NOMO-1 (cell line): ENCODE data around the gene BEAN1.

Source experiments
- DNase-seq, 2 experiments: peaks; one replicate each; lab custom pipeline; 2025; ENCODE audit not compliant: unreplicated experiment in 2 of 2; lab: John Stamatoyannopoulos, UW

The BEAN1 gene, protein sequence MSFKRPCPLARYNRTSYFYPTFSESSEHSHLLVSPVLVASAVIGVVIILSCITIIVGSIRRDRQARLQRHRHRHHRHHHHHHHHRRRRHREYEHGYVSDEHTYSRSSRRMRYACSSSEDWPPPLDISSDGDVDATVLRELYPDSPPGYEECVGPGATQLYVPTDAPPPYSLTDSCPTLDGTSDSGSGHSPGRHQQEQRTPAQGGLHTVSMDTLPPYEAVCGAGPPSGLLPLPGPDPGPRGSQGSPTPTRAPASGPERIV

DNA sequence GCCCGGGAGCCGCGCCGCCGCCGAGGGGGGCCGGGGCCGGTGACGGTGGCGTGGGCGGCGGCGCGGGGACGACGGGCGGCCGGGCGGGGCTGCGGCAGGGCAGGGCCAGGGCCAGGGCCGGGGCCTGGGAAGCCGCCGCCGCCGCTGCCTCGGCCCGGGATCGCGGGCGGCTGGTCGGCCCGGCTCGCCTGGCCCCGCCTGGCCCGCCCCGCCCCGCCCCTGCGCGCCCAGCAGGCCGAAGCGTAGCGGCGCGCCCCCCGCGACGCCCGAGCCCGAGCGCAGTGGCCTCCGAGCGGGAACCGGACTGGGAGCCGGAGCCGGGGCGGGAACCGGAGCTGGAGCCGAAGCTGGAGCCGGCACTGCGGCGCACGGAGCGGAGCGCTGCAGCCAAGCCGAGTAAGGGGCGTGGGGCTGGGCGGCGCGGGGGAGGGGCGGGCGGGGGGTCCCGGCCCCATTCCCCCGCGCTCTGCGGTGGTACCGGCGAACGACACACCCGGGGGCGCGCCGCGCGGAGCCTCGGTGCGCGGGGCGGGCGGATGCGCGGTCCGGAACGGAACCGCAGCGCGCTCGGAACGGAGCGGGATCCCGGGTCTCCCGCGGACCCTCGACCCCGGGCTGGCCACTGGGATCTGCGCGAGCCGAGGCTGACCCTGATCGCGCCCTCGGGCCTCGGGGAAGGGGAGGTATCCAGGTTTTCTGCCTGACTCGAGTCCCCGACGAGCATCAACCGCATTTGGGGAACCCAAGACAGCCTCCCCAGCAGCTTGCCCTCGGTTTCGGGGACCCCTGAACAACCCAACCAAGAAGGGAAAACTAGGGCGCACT is at the start of gene BEAN1:
TSS of gene BEAN1 (plus strand) at position 260 of the 825 bp plus-strand sequence. CDS start 10,382 bp downstream, outside the sequence.
- DNase-seq, result no peak

DNA sequence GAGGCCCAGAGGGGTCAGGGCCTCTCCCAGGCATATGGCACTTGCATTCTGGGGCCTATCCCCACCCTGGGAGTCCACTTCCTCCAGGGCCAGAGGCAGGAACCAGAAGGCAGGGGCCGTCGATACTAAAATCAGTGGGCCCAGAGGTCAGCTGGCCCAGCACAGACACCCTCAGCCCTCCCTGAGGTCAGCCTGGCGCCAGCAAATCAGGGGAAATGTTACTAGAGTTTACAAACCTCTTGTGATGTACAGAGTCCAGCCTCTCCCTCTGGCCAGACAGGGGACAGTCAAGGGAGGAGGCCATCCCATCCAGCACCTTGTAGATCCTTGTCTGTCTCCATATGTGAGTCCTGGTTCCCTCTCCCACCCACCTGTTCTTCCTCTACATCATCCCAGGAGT is 49.8 kb upstream of the BEAN1 start:
- DNase-seq, result no peak

DNA sequence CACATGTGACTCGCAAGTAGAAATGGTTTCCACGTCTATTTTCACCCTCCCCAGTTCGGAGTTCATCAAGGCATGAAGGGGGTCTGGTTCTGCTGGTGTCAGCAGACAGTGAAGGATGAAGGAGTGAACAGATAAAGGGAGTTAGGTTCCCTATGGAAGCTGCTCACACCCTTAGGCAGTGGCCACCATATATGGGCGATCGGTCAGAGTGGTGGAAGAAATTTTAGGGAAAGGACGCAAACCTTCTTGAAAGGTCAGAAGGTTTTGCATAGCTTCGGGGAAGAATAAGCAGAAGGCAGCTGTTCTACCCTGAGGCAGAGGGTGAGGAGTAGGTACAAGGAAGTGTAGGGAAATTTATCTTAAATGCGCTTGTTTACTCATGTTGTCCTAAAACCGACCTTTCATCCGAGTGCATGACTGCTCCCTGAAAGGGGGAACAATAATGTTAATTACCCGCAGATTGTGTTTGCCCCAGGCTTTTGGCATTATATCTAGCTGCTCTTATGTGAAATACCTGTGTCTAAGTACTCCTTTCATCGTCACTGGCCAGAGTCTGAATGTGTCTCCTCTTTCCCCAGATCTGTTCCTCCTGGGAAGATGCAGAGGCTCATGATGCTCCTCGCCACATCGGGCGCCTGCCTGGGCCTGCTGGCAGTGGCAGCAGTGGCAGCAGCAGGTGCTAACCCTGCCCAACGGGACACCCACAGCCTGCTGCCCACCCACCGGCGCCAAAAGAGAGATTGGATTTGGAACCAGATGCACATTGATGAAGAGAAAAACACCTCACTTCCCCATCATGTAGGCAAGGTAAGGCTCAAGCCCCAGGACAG is 48.1 kb upstream of the BEAN1 start:
- DNase-seq, result no peak

DNA sequence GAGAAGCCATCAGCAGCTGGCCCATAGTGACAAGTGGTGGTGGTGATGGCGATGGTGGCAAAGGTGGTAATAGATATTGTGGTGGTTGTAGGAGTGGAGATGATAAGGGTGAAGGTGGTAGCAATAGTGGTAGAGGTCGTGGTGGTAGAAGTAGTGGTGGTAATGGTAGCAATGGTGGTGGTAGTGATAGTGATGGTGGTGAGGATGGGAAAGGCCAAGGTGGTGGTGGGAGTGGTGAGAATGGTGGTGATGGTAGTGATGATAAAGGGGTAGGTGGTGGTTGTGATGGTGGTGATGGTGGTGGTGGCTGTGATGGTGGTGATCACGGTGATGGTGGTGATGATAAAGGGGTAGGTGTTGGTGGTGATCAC is 47.5 kb upstream of the BEAN1 start:
- DNase-seq, result no peak

DNA sequence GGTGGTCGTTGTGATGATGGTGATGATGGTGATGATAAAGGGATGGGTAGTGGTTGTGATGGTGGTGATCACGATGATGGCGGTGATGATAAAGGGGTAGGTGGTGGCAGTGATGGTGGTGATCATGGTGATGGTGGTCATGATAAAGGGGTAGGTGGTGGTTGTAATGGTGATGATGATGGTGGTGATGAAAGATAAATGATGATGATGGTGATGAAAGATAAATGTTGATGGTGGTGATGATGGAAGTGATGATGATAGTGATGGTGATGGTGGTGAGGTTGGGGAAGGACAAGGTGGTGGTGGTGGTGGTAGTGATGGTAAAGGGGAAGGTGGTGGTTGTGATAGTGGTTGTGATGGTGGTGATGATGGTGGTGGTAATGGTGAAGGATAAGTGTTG is 46.7 kb upstream of the BEAN1 start:
- no peak for DNase-seq

GRCh38 chr16:66381585-66382170 is 45.4 kb upstream of the BEAN1 start:
- no peak for DNase-seq

DNA sequence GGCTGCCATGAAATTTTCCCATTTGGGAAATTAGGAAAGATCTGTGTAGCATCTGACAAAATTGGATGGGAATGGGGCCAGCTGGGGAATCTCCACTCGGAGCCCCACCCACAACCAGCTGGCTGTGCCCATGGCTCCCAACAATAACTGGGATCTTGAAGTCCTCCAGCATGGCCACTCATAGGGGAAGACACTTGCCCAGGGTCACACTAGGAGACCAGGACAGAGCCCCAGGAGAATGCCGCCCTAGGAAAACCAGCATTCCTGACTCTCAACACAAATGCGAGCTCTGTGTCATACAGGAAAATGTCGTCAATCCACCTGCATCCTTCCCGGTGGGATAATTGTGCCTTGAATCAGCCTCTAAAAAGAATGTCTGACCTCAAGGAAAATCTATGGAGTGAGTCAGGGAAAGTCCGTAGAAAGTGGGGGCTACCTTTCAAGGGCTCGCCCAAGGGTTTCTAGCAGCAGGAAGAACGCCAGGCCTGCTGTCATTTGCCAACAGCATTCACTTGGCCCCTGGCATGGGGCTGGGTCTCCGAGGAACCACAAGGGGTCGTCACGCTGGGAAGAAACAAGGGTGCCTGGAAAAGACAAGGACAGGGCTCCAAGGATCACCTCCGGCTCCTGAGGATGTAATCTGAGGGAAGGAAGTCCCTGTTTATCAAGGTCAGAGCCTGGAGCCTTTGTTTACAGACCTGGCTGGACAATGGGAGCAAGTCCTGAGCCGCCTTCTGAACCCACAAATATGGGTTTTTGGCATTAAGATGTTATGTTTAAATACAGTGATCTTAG is 44.7 kb upstream of the BEAN1 start:
- no peak for DNase-seq

- DNase-seq, result no peak
These were observed 44.2 kb upstream of the BEAN1 start for GRCh38 chr16:66382966-66383299.

- no peak for DNase-seq
These were observed 43.5 kb upstream of the BEAN1 start for GRCh38 chr16:66383551-66383950.

- no peak for DNase-seq
These were observed 41.7 kb upstream of the BEAN1 start for GRCh38 chr16:66385415-66385814.

- no peak for DNase-seq
These were observed 40.2 kb upstream of the BEAN1 start for GRCh38 chr16:66386629-66387622.

GRCh38 chr16:66387817-66388332 is 39.2 kb upstream of the BEAN1 start:
- no peak for DNase-seq

DNA sequence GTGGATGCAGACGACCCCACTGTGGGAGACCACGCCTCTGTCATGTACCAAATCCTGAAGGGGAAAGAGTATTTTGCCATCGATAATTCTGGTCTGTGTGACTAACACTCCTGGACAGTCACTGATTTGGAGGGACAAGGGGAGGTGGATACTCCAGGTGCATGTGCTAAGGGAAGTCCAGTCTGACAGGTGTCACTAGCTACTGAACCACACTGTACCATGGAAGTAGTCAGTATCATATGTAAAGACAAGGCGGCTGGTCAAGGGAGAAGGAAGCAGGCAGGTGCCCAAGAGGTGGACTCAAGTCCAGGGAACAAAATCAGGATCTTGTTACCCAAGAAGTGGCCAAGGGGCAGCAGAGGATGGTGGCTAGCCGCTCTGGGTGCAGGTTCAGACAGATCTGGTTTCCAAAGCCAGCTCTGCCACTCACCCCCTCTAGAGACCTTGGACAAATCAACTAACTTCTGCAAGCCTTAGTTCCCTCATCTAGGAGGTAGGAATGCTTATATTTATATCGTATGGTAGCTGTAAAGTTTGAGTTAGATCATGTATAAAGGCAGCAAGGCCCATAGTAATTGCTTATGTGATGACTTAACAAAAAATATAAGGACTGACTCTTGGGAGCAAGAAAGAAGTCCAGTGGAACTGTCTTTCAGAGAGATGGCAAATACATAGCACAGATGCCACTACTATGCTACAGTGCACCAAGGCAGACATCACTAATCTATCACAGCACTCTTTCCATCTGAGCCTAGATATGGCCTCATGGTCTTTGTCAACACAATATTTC is 38.5 kb upstream of the BEAN1 start:
- no peak for DNase-seq

DNA sequence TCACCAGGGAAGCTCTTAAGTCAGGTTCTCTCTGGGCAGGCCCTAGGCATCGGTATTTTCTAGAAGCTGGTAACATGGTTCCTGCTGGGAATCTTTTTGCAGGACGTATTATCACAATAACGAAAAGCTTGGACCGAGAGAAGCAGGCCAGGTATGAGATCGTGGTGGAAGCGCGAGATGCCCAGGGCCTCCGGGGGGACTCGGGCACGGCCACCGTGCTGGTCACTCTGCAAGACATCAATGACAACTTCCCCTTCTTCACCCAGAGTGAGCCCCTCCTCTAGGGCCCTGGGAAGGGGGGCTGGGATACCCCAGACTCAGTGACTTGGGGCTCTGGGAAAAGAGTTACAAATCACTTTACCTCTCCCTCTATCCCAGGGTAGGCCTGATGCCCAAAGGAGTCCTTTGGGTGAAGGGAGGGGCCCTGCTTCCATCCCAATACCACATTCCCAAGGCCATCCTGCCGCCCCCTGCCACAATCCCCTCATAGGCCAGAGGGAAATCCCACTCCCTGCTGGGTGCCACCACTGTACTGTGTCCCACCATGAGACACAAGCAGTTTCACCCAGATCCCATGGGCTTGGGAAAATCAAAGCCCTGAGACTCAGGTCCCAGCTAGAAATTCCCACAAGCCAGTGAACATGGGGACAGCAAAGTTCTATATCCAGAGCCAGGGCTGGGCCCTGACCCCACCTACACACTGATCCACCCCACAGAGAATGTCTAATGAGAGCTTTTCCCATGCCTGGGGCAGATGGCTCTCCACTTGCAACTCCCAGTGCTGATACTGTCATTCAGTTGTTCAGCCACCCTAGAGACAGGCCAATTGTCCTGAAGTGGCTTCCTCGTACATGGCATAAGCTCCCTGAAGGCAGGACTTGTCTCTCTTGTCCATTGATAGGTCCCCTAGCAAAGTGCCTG is 37.6 kb upstream of the BEAN1 start:
- no peak for DNase-seq

DNA sequence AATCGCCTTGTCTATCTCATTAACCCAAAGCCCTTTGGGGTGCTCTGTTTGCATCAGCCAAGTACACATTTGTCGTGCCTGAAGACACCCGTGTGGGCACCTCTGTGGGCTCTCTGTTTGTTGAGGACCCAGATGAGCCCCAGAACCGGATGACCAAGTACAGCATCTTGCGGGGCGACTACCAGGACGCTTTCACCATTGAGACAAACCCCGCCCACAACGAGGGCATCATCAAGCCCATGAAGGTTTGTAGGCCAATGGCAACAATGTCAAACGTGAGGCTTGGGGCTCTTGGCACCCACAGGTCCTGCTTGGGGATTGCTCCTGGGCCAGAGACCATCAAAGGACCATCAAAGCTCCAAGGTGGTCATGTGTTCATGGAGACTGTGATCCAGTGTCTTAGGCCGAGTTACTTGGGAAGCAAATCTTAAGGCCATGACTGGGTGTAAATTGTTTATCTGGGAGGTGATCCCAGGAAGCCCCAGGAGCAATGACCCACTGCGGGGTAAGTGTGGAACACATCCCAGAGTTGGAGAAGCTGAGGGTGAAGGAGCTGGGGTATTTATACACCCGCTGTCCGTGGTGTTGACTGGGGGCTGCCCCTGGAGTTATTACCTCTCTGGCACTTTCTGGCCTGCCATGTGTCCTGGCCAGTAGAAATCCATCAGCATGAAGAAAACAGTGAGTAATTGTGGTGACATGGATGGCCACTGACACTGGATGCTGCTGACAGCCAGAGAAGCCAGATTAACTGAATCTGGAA is 36.6 kb upstream of the BEAN1 start:
- no peak for DNase-seq
